ENCODE results near the gene PCSK6. TPM values are rescaled to one million over a fixed set of nuclear protein-coding genes. Genes with fewer than 3 reads are reported as not detected.

PCSK6 gene
- total and polyA plus RNA-seq, 9 donors, result 3.8 to 26.0 (median 13.0) TPM

DNA sequence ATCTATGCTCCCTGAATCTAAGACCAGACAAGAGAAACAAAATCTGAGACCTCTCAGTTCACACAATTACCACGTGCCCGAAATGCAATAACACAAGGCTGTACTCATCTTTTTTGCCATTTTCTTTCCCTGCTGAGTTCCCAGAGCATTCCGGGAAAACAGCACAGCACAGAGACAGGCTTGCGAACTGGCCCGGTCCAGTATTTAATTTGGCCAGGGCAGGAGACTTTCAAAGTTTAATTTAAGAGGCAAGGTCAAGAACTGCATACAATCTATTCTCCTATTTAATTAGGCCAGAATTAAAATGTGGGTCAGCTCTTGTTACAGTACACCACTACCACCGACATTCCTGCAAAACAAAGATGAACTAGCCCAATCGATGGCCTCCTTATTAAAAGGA lies 107.0 kb downstream of the PCSK6 start:
- H3K27me3 ChIP-seq, result no peaks in the 10 kb centered on the region
- TF ChIP-seq, protein P1, sequence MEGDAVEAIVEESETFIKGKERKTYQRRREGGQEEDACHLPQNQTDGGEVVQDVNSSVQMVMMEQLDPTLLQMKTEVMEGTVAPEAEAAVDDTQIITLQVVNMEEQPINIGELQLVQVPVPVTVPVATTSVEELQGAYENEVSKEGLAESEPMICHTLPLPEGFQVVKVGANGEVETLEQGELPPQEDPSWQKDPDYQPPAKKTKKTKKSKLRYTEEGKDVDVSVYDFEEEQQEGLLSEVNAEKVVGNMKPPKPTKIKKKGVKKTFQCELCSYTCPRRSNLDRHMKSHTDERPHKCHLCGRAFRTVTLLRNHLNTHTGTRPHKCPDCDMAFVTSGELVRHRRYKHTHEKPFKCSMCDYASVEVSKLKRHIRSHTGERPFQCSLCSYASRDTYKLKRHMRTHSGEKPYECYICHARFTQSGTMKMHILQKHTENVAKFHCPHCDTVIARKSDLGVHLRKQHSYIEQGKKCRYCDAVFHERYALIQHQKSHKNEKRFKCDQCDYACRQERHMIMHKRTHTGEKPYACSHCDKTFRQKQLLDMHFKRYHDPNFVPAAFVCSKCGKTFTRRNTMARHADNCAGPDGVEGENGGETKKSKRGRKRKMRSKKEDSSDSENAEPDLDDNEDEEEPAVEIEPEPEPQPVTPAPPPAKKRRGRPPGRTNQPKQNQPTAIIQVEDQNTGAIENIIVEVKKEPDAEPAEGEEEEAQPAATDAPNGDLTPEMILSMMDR (IDR thresholded peaks at IDR 0.05), result no peak
- no peak for TF ChIP-seq EP300 (IDR thresholded peaks at IDR 0.05)
- TF ChIP-seq POLR2A (IDR thresholded peaks at IDR 0.05), result no peak
- no peaks in the 10 kb centered on the region for H3K9me3 ChIP-seq
- no peak for DNase-seq
- intact Hi-C loops (cut with DNase I), result no loop called here
- no peak overlapping the region for H3K4me3 ChIP-seq
- no peaks in the 10 kb centered on the region for H3K36me3 ChIP-seq
- no peak overlapping the region for H3K27ac ChIP-seq
- WGBS, 3 donors, result 66 to 72% (median 67%) methylated on average over 7 of the region's 7 CpGs
- no peaks in the 10 kb centered on the region for H3K4me1 ChIP-seq (ENCODE audit: insufficient read depth)

DNA sequence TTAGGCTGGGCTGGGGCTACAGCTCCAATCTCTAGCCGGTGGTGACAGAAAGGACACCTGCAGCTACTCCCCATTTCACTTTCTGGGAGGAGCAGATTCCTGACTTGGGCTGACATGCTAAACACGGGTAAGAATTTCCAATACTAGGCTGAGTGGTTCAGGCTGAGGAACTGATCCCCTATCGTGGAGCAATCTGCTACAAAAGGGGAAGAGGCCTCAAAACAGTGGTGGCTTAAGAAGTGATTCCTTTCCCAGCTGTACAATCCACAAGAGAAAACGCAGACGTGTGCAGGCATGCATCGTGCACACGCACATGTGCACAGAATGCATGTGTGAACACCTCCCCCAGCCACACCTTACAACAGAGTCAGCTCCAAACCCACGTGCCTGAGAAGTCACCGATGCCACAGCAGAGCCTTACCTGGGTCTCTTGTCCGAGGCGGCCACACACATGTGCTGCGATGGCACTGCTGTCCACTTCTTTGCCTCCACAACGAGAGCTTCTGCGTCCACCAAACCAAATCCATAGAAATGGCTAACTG lies 107.8 kb downstream of the PCSK6 start:
- 83 to 86% (median 83%) methylated on average over 14 of the region's 14 CpGs for WGBS, 3 donors
- no peak overlapping the region for H3K4me3 ChIP-seq
- intact Hi-C loops (cut with DNase I), result no loop called here
- H3K27ac ChIP-seq, result no peak overlapping the region
- DNase-seq, result no peak
- H3K9me3 ChIP-seq, result no peaks in the 10 kb centered on the region
- H3K36me3 ChIP-seq, result no peaks in the 10 kb centered on the region
- TF ChIP-seq, protein P1 (IDR thresholded peaks at IDR 0.05), result no peak
- TF ChIP-seq POLR2A (IDR thresholded peaks at IDR 0.05) (no peak), EP300 (IDR thresholded peaks at IDR 0.05) (no peak)
- no peaks in the 10 kb centered on the region for H3K4me1 ChIP-seq (ENCODE audit: insufficient read depth)
- H3K27me3 ChIP-seq, result no peaks in the 10 kb centered on the region

DNA sequence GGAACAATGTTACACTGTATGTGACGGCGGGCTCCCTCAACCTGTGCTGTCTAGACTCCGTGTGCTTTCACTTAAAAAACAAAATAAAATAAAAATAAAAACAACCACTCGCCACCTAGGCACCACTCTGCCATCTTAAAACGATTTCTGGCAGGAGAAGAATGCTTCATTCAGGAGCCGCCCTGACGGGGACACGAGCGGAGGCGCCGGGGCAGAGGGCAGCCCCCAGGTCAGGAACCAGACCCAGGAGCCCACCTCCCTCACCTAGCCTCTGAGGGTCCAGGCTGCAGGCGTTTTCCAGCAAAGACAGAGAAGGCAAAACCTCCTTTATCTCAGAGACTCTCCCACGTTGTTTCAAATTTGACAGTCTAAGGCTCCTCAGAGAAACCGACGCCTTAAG lies 109.4 kb downstream of the PCSK6 start:
- 83 to 86% (median 84%) methylated on average over 15 of the region's 15 CpGs for WGBS, 3 donors
- Histone ChIP-seq H3K36me3 (no peaks in the 10 kb centered on the region), H3K4me3 (no peak overlapping the region), H3K27me3 (no peaks in the 10 kb centered on the region), H3K27ac (no peak overlapping the region), H3K4me1 (ENCODE audit: insufficient read depth) (no peaks in the 10 kb centered on the region), H3K9me3 (no peaks in the 10 kb centered on the region)
- TF ChIP-seq, protein P1 (IDR thresholded peaks at IDR 0.05), result no peak
- TF ChIP-seq POLR2A (IDR thresholded peaks at IDR 0.05) (no peak), EP300 (IDR thresholded peaks at IDR 0.05) (no peak)
- intact Hi-C loops (cut with DNase I), result no loop called here
- DNase-seq, result no peak

DNA sequence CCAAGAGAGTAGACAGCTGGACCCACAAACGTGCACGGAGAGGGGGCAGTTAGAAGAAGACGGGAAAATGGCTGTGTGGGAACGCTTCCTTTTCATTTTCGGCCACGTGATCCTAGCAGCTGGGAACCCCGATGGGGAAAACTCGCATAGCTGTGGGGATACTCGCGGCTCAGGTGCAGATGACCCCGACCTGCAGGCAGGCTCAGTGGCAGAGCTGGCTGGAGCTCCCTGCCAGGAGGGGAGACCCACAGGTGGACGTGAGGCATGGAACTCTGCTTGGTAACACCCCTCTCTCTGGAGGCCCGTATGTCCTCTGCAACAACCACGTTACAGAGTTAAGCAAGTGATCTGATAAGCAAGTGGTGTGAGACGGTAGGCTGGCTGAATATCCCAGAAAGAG lies 109.9 kb downstream of the PCSK6 start:
- Histone ChIP-seq H3K27me3 (no peaks in the 10 kb centered on the region), H3K36me3 (no peaks in the 10 kb centered on the region), H3K4me3 (no peak overlapping the region), H3K4me1 (ENCODE audit: insufficient read depth) (no peaks in the 10 kb centered on the region), H3K27ac (no peak overlapping the region), H3K9me3 (no peaks in the 10 kb centered on the region)
- intact Hi-C loops (cut with DNase I), result no loop called here
- TF ChIP-seq, protein P1 (IDR thresholded peaks at IDR 0.05), result no peak
- TF ChIP-seq EP300 (IDR thresholded peaks at IDR 0.05) (no peak), POLR2A (IDR thresholded peaks at IDR 0.05) (no peak)
- WGBS, 3 donors, result 87 to 89% (median 87%) methylated on average over 15 of the region's 15 CpGs
- no peak for DNase-seq
